Measurements from ENCODE around the gene EDARADD.

Gene EDARADD

GRCh38 chr1:236391008-236391407 is 3.1 kb upstream of the EDARADD start:
- H3K9ac ChIP-seq (ENCODE audit: low read depth in 1 of 2, low read length in 2 of 2), result no peak overlapping the region
- H3K9me3 ChIP-seq (ENCODE audit: control insufficient read depth in 2 of 2, low read length in 2 of 2), result no peaks in the 10 kb centered on the region
- H3K4me3 ChIP-seq (ENCODE audit: low read length in 2 of 2), result no peak overlapping the region
- peaks cover 8 to 10% of the 10 kb centered on the region in 2 donors for H3K27me3 ChIP-seq (ENCODE audit: control insufficient read depth in 2 of 2, insufficient read depth in 2 of 2, low read length in 2 of 2)
- no peak overlapping the region for H3K27ac ChIP-seq (ENCODE audit: low read depth in 2 of 2, low read length in 2 of 2)
- H3K36me3 ChIP-seq (ENCODE audit: control insufficient read depth in 2 of 2, insufficient read depth in 2 of 2, low read length in 2 of 2), result no peaks in the 10 kb centered on the region
- H3K4me1 ChIP-seq (ENCODE audit: control insufficient read depth in 2 of 2, insufficient read depth in 2 of 2, low read length in 2 of 2), result peaks cover 0 to 2% of the 10 kb centered on the region in 2 donors

GRCh38 chr1:236392182-236392581 is 1.9 kb upstream of the EDARADD start:
- Histone ChIP-seq H3K27me3 (ENCODE audit: control insufficient read depth in 2 of 2, insufficient read depth in 2 of 2, low read length in 2 of 2) (peaks cover 10 to 15% of the 10 kb centered on the region in 2 donors), H3K9me3 (ENCODE audit: control insufficient read depth in 2 of 2, low read length in 2 of 2) (no peaks in the 10 kb centered on the region), H3K27ac (ENCODE audit: low read depth in 2 of 2, low read length in 2 of 2) (no peak overlapping the region)

GRCh38 chr1:236394879-236395229 is 768 bp downstream of the EDARADD start:
- Histone ChIP-seq H3K27ac (ENCODE audit: low read depth in 2 of 2, low read length in 2 of 2) (no peak overlapping the region), H3K27me3 (ENCODE audit: control insufficient read depth in 2 of 2, insufficient read depth in 2 of 2, low read length in 2 of 2) (peaks cover 10 to 15% of the 10 kb centered on the region in 2 donors), H3K4me1 (ENCODE audit: control insufficient read depth in 2 of 2, insufficient read depth in 2 of 2, low read length in 2 of 2) (peaks cover 0 to 2% of the 10 kb centered on the region in 2 donors), H3K9ac (ENCODE audit: low read depth in 1 of 2, low read length in 2 of 2) (peak overlapping the region; percentile 6 to 43), H3K36me3 (ENCODE audit: control insufficient read depth in 2 of 2, insufficient read depth in 2 of 2, low read length in 2 of 2) (no peaks in the 10 kb centered on the region), H3K4me3 (ENCODE audit: low read length in 2 of 2) (peak overlapping the region; percentile 66 to 69), H3K9me3 (ENCODE audit: control insufficient read depth in 2 of 2, low read length in 2 of 2) (no peaks in the 10 kb centered on the region)

More at GRCh38 chr1:236392182-236392581, 1.9 kb upstream of the EDARADD start:
- no peaks in the 10 kb centered on the region for H3K36me3 ChIP-seq (ENCODE audit: control insufficient read depth in 2 of 2, insufficient read depth in 2 of 2, low read length in 2 of 2)
- no peak overlapping the region for H3K9ac ChIP-seq (ENCODE audit: low read depth in 1 of 2, low read length in 2 of 2)
- no peak overlapping the region for H3K4me3 ChIP-seq (ENCODE audit: low read length in 2 of 2)
- H3K4me1 ChIP-seq (ENCODE audit: control insufficient read depth in 2 of 2, insufficient read depth in 2 of 2, low read length in 2 of 2), result peaks cover 0 to 2% of the 10 kb centered on the region in 2 donors

GRCh38 chr1:236395230-236395946 is 1.3 kb downstream of the EDARADD start:
- no peak overlapping the region for H3K27ac ChIP-seq (ENCODE audit: low read depth in 2 of 2, low read length in 2 of 2)

GRCh38 chr1:236395947-236396664 is 2.0 kb downstream of the EDARADD start:
- H3K27ac ChIP-seq (ENCODE audit: low read depth in 2 of 2, low read length in 2 of 2), result no peak overlapping the region
- H3K36me3 ChIP-seq (ENCODE audit: control insufficient read depth in 2 of 2, insufficient read depth in 2 of 2, low read length in 2 of 2), result no peaks in the 10 kb centered on the region
- H3K4me3 ChIP-seq (ENCODE audit: low read length in 2 of 2), result peak overlapping the region; percentile 66 to 69
- H3K27me3 ChIP-seq (ENCODE audit: control insufficient read depth in 2 of 2, insufficient read depth in 2 of 2, low read length in 2 of 2), result peaks cover 10 to 15% of the 10 kb centered on the region in 2 donors
- peak overlapping the region in 1 of 2 donors; percentile 43 for H3K9ac ChIP-seq (ENCODE audit: low read depth in 1 of 2, low read length in 2 of 2)
- H3K4me1 ChIP-seq (ENCODE audit: control insufficient read depth in 2 of 2, insufficient read depth in 2 of 2, low read length in 2 of 2), result peaks cover 0 to 2% of the 10 kb centered on the region in 2 donors
- no peaks in the 10 kb centered on the region for H3K9me3 ChIP-seq (ENCODE audit: control insufficient read depth in 2 of 2, low read length in 2 of 2)

More at GRCh38 chr1:236395230-236395946, 1.3 kb downstream of the EDARADD start:
- peaks cover 0 to 2% of the 10 kb centered on the region in 2 donors for H3K4me1 ChIP-seq (ENCODE audit: control insufficient read depth in 2 of 2, insufficient read depth in 2 of 2, low read length in 2 of 2)
- no peaks in the 10 kb centered on the region for H3K9me3 ChIP-seq (ENCODE audit: control insufficient read depth in 2 of 2, low read length in 2 of 2)
- H3K27me3 ChIP-seq (ENCODE audit: control insufficient read depth in 2 of 2, insufficient read depth in 2 of 2, low read length in 2 of 2), result peaks cover 10 to 15% of the 10 kb centered on the region in 2 donors
- H3K36me3 ChIP-seq (ENCODE audit: control insufficient read depth in 2 of 2, insufficient read depth in 2 of 2, low read length in 2 of 2), result no peaks in the 10 kb centered on the region
- peak overlapping the region; percentile 66 to 69 for H3K4me3 ChIP-seq (ENCODE audit: low read length in 2 of 2)
- H3K9ac ChIP-seq (ENCODE audit: low read depth in 1 of 2, low read length in 2 of 2), result peak overlapping the region in 1 of 2 donors; percentile 43

- H3K27ac ChIP-seq (ENCODE audit: low read depth in 2 of 2, low read length in 2 of 2), result no peak overlapping the region
- no peaks in the 10 kb centered on the region for H3K9me3 ChIP-seq (ENCODE audit: control insufficient read depth in 2 of 2, low read length in 2 of 2)
- H3K9ac ChIP-seq (ENCODE audit: low read depth in 1 of 2, low read length in 2 of 2), result no peak overlapping the region
- peaks cover 10 to 15% of the 10 kb centered on the region in 2 donors for H3K27me3 ChIP-seq (ENCODE audit: control insufficient read depth in 2 of 2, insufficient read depth in 2 of 2, low read length in 2 of 2)
- no peak overlapping the region for H3K4me3 ChIP-seq (ENCODE audit: low read length in 2 of 2)
- no peaks in the 10 kb centered on the region for H3K36me3 ChIP-seq (ENCODE audit: control insufficient read depth in 2 of 2, insufficient read depth in 2 of 2, low read length in 2 of 2)
- H3K4me1 ChIP-seq (ENCODE audit: control insufficient read depth in 2 of 2, insufficient read depth in 2 of 2, low read length in 2 of 2), result peaks cover 0 to 2% of the 10 kb centered on the region in 2 donors
These were observed 2.6 kb downstream of the EDARADD start for GRCh38 chr1:236396665-236397043.

GRCh38 chr1:236397173-236397759 is 3.2 kb downstream of the EDARADD start:
- Histone ChIP-seq H3K27me3 (ENCODE audit: control insufficient read depth in 2 of 2, insufficient read depth in 2 of 2, low read length in 2 of 2) (peaks cover 8 to 15% of the 10 kb centered on the region in 2 donors), H3K27ac (ENCODE audit: low read depth in 2 of 2, low read length in 2 of 2) (no peak overlapping the region), H3K9me3 (ENCODE audit: control insufficient read depth in 2 of 2, low read length in 2 of 2) (no peaks in the 10 kb centered on the region), H3K4me3 (ENCODE audit: low read length in 2 of 2) (no peak overlapping the region), H3K9ac (ENCODE audit: low read depth in 1 of 2, low read length in 2 of 2) (no peak overlapping the region), H3K36me3 (ENCODE audit: control insufficient read depth in 2 of 2, insufficient read depth in 2 of 2, low read length in 2 of 2) (no peaks in the 10 kb centered on the region), H3K4me1 (ENCODE audit: control insufficient read depth in 2 of 2, insufficient read depth in 2 of 2, low read length in 2 of 2) (peaks cover 0 to 2% of the 10 kb centered on the region in 2 donors)

- H3K9me3 ChIP-seq (ENCODE audit: control insufficient read depth in 2 of 2, low read length in 2 of 2), result no peaks in the 10 kb centered on the region
- no peak overlapping the region for H3K27ac ChIP-seq (ENCODE audit: low read depth in 2 of 2, low read length in 2 of 2)
- H3K4me1 ChIP-seq (ENCODE audit: control insufficient read depth in 2 of 2, insufficient read depth in 2 of 2, low read length in 2 of 2), result peaks cover 0 to 2% of the 10 kb centered on the region in 2 donors
- H3K36me3 ChIP-seq (ENCODE audit: control insufficient read depth in 2 of 2, insufficient read depth in 2 of 2, low read length in 2 of 2), result no peaks in the 10 kb centered on the region
- no peak overlapping the region for H3K9ac ChIP-seq (ENCODE audit: low read depth in 1 of 2, low read length in 2 of 2)
- peaks cover 8 to 15% of the 10 kb centered on the region in 2 donors for H3K27me3 ChIP-seq (ENCODE audit: control insufficient read depth in 2 of 2, insufficient read depth in 2 of 2, low read length in 2 of 2)
- no peak overlapping the region for H3K4me3 ChIP-seq (ENCODE audit: low read length in 2 of 2)
These were observed 4.5 kb downstream of the EDARADD start for GRCh38 chr1:236398538-236398937.

GRCh38 chr1:236400061-236400603 is 6.0 kb downstream of the EDARADD start:
- Histone ChIP-seq H3K4me3 (ENCODE audit: low read length in 2 of 2) (no peak overlapping the region), H3K27me3 (ENCODE audit: control insufficient read depth in 2 of 2, insufficient read depth in 2 of 2, low read length in 2 of 2) (peaks cover 3 to 6% of the 10 kb centered on the region in 2 donors), H3K27ac (ENCODE audit: low read depth in 2 of 2, low read length in 2 of 2) (no peak overlapping the region), H3K9me3 (ENCODE audit: control insufficient read depth in 2 of 2, low read length in 2 of 2) (no peaks in the 10 kb centered on the region), H3K4me1 (ENCODE audit: control insufficient read depth in 2 of 2, insufficient read depth in 2 of 2, low read length in 2 of 2) (peaks cover 0 to 1% of the 10 kb centered on the region in 2 donors), H3K9ac (ENCODE audit: low read depth in 1 of 2, low read length in 2 of 2) (no peak overlapping the region), H3K36me3 (ENCODE audit: control insufficient read depth in 2 of 2, insufficient read depth in 2 of 2, low read length in 2 of 2) (no peaks in the 10 kb centered on the region)

- Histone ChIP-seq H3K9me3 (ENCODE audit: control insufficient read depth in 2 of 2, low read length in 2 of 2) (no peaks in the 10 kb centered on the region), H3K36me3 (ENCODE audit: control insufficient read depth in 2 of 2, insufficient read depth in 2 of 2, low read length in 2 of 2) (no peaks in the 10 kb centered on the region), H3K27ac (ENCODE audit: low read depth in 2 of 2, low read length in 2 of 2) (no peak overlapping the region), H3K27me3 (ENCODE audit: control insufficient read depth in 2 of 2, insufficient read depth in 2 of 2, low read length in 2 of 2) (peaks cover 0 to 3% of the 10 kb centered on the region in 2 donors), H3K4me3 (ENCODE audit: low read length in 2 of 2) (no peak overlapping the region), H3K4me1 (ENCODE audit: control insufficient read depth in 2 of 2, insufficient read depth in 2 of 2, low read length in 2 of 2) (no peaks in the 10 kb centered on the region), H3K9ac (ENCODE audit: low read depth in 1 of 2, low read length in 2 of 2) (no peak overlapping the region)
These were observed 7.6 kb downstream of the EDARADD start for GRCh38 chr1:236401698-236402097.
